GM19468 (cell line): ENCODE data around the gene PIP5K1C.

Experiments used
- ATAC-seq: cut with Tn5 transposase; IDR thresholded peaks from one replicate; pipeline ENCODE4 v1.9.1; 2021; ENCODE audit warnings: mild to moderate bottlenecking, moderate library complexity, moderate number of reproducible peaks; ENCODE audit not compliant: unreplicated experiment; ENCODE audit errors: extremely low read depth

Gene PIP5K1C

DNA sequence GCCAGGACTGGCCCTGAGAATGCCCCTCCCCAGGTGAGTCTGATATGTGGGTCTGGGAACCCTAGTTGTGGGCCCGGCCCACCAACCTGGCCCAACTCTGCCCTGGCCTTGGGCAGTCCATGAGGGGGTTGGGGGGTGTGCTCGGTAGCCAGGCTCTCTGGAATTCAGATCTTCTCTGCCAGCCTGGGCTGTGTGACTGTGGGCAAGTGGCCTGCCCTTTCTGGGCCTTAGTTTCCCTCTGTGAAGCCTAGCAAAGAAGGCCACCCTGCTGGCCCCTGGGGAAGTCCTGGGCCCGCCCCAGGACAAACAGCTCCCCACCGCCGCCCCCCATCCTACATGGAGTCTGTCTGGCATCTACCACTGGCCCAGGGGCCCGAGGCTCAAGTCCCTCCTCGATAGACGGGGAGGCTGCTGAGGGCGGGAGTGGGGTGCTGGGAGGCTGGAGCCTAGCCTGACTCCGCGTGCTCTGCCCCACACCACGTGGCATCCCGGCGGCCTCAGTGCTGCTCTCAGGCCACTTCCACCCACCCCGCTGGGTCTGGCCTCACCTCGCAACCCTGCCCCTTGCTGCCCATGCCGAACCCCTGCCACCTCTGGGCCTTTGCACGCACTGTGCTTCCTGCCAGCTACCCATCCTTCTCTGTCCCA, 85.3 kb downstream of the PIP5K1C start:
- ATAC-seq: no peak

DNA sequence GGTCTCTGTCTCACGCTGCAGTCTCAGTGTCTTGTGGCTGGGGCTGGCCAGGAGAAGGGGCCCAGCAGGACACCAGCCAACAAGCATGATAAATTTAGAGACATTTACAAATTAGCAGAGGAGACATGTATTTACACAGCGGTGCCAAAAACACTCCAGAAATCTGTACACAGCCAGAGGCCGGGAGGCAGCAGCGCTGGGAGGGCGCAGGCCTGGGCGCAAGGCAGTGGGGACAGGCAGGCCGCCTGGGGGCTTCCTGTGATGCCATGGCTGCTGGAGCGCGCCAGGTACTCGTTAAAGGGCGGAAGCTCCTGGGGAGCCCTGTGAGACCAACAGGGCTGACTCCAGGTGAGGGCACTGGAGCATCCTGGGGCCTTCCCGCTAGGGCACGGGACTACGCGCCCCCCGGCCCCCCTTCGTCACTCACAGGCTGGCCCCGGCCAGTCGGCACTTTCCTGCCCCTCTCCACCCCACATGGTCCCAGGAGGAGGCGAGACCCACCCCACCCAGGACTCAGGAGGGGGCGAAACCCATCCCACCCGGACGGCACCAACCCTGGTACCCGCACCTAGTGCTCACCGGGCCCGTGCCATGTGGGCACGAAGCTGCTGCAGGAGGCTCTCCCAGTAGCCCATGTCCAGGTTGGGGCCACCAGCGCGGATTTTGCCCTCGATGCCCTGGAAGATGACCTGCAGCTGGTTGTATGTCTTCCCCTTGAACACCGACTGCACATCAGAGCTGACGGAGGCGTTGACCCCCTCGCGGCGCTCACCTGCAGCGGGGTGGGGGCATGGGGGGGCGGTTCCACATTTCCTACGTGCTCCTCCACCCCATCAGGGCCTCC, 86.2 kb downstream of the PIP5K1C start:
- ATAC-seq: no peak

DNA sequence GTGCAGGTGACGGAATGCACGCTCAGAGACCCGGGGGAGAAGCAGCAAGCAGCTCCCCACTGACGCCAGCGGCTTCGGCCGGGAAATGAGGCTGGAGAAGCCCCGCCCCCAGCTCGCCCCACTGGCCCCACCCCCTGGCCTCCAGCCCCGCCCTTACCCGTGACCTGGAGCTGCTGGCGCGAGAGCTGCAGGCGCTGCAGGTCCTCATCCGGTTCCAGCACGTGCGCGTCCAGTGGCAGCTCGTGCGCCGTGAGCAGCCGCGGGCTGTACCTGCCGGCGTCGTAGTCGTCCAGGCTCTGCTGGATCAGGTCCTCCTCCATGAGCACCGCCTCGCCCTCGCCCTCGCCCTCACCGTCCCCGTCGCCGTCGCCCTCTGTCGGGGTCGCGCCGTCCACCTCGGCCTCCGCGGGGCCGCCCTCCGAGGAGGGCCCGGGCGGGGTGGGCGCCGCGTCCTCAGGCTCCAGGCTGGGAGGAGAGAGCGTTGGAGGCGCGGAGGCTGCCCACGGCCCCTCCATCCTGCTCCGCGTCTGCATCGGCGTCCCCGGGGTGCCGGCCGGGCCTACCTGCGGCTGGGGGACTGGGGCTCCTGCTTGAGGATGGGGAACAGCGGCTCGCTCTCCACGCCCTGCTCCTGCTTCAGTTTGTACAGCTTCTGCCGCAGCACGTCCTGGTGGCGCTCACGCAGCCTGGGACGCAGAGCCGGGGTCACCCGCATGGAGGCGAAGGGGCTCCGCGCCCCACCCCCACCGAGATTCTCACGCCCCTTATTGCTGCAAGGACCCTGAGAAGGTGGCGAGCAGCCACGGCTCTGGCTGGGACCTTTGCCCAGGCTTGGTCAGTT, 87.1 kb downstream of the PIP5K1C start:
- ATAC-seq: no peak

DNA sequence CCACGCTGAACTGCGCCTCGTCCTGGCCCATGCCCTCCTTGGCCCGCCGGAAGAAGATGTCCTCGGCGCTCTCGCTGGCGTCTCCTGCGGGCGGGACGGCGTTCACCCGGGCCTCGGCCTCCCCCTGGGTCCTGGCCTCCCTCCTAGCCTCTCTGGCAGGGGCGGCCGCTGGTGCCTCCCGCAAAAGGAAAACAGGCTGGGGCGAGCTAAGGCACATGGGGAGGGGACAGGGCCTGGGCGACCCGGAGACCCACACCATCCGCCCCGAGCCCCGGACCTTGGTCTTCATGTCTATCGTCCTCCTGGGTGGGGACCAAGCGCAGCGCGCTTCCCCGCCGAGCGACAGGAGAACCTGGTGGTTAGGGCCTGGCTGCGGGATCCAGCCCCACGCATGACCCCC, 87.9 kb downstream of the PIP5K1C start:
- no peak for ATAC-seq

DNA sequence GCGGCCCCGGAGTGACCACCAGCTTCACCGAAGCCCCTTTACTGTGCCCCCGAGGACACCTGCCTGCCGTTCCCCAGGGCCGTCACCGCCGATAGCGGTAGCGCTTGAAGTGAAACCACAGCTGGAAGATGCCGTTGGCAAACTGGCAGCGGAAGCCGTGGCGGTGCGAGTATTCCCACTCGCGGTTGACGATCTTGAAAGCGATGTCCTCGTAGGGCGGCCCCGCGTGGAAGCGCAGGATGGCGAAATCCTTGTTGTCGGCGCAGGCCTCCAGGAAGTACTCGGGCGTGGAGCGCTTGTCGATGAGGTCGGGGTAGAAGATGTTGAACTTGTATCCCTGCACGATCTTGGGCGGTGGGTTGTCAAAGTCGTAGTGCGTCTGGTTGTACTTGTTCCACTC, 88.4 kb downstream of the PIP5K1C start:
- no peak for ATAC-seq

DNA sequence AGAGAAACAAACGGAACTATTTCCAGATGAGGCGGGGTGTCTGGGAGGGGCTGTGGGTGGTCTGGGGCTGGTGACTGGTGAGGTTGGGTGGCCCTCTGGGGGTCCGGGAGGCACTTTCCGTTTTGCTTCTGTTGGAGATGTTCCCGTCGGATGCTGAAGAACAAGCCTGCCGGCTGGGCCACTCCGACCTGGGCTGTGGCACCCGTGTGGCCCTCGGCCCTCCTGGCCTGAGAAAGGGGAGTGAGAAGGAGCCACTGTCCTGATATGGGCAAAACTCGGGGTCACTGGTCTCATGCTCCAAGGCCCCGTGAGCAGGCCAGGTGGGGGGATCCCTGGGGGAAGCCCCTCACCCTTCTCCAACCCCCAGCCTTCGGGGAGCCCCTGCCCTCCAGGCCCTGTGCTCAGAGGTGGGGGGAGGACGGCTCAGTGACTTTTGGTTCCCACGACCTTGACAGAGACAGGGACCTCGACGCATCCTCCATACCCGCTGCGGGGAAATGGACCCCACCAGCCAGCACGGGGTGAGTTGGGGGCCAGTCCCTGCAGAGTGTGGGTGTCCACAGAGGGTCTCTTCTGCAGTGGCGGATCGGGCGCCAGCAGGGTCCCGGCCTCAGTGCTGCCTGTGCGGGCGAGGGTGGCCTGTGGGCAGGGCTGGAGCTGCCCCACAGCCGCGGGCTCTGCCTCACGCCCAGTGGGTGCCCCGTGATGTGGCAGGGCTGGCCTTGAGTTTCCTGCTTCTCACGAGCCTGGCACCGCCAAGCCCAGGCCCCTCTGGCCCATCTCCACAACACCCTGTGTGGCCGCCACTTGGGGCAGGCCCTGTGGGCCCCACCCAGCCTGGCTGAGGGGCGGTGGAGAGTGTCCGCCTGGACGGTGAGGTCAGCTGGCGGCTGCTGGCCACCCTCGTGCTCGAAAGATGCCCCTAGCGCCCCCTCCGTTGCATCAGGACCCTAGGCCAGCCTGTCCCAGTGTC, 89.2 kb downstream of the PIP5K1C start:
- ATAC-seq: no peak

GRCh38 chr19:3609779-3610719, 90.2 kb downstream of the PIP5K1C start:
- ATAC-seq: no peak

GRCh38 chr19:3608750-3609322, 91.4 kb downstream of the PIP5K1C start:
- no peak for ATAC-seq

- ATAC-seq: no peak
These were observed 92.1 kb downstream of the PIP5K1C start for GRCh38 chr19:3608079-3608641.

DNA sequence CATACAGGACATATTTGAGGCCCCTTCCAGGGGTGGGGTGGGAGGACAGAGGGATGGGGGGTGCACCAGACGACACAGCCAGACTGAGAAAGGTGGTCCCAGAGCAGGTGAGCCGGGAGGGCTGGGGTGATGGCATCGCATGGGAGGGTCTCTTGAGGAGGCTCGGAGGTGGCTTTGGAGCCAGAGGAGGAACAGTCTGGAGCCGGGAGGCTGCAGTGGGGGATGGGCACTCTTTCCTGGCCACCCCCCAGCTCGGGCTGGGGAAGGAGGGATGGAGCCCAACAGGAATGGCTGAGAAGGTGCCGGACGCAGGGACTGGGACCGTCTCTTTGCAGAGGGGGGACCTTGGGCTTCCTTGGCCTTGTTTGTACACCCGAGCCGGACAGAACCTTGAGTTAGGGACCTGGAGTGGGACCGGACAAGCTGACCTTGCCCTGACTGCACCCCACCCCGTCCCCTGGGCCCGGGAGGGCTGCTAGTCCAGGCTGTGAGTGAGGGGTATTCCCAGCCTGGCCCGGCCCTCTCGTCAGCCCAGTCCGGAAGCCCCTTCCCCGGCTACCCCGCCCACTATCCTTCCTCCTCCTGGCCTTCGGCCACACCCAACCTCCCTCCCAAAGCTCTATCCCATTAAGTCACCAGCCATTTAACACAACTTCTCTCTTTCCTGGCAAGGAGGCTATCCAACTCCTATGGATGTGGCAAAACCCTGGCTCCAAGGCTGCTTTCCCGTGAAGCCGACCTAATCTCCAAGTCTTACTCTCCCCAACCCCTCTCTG, 92.8 kb downstream of the PIP5K1C start:
- no peak for ATAC-seq

GRCh38 chr19:3606690-3607289, 93.5 kb downstream of the PIP5K1C start, which contains the start of gene TBXA2R:
TBXA2R (minus strand) TSS chr19:3606875; CDS start chr19:3600634, 6,241 bp downstream.
- ATAC-seq: no peak

GRCh38 chr19:3606174-3606689, 94.0 kb downstream of the PIP5K1C start:
- ATAC-seq: no peak

DNA sequence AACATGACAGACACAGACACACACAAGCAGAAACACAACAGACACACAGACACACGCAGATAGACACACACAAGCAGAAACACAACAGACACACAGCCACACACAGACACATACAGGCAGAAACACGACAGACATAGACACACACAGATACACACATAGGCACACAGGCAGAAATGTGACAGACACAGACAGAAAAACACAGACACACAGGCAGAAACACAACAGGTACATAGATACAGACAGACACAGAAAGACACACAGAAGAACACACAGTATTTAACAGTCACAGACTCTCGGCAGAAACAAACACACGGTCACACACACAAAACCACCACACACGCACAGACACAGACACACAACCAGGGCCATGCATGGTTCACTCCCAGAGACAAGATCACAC, 94.5 kb downstream of the PIP5K1C start:
- ATAC-seq: no peak

GRCh38 chr19:3605361-3605760, 94.9 kb downstream of the PIP5K1C start:
- ATAC-seq: no peak

DNA sequence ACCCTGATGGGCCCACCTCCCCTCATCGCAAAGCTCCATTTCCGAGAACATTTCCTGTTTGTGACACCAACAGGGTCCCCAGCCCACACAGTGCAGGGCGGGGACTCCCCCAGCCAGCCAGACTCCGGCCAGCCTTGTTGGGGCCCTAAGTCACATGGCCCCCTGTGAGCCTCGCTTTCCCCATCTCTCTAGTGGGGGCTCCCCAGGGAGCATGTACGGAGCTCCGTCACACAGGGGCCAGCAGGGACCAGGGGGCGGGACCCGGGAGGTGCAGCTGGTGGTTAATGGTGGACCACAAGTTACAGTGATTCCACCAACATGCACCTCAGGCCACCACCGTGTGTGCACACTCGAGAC, 95.3 kb downstream of the PIP5K1C start:
- ATAC-seq: no peak

DNA sequence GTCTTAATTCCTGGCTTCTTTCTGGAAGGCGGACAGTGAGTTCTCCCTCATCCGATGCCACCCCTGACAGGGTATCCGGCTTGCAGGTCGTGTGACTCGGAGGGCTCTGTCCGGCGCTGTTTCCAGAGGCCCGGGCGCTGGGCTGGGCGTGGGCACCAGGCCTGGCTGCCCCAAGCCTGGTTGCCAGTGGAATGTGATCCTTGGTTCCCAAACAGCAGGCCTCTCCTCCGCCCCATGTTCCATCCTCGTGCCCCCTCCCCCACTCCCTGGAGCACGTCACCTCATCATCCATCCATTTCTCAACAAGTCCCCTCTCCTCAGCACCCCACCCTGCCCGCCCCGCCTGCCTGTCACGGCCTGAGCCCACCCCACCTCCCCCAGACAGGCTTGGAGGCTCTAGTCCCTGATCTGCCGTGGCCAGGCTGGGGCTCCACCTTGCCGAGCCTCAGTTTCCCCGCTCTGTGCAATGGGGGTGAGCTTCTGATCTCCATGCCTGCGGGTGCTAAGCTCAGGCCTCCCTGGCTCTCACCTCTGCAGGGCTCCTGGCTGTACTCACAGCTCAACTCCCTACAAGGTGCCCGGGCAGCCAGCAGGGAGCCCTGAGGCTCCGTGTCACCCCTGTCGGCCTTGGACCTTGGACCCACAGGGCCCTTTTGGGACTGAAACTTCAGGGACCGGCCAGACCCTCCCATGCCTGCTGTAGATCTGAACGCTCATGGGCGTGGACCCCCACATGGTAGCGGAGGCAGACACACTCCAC, 95.9 kb downstream of the PIP5K1C start:
- no peak for ATAC-seq
